NCI-H146 (cell line): Measurements from ENCODE around the gene RAB36.

Source experiments
- DNase-seq: peaks from one replicate; lab custom pipeline; 2025; lab: John Stamatoyannopoulos, UW

RAB36 gene

DNA sequence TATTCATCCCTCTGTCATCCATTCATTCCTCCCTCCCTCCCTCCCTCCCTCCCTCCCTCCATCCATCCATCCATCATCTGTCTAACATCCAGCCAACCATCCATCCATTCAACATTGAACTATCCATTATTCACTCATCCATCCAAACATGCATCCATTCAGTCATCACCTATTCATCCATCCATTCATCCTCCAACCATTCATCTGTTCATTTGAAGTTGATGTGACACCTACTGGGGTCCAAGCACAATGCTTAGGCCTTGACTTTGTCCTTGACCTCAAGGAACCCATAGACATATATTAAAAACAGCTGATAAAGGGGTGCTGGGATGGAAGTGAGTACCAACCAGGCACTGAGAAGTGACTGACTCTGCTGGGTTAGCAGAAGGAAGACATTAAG lies 61.6 kb downstream of the RAB36 start:
- DNase-seq = no peak

DNA sequence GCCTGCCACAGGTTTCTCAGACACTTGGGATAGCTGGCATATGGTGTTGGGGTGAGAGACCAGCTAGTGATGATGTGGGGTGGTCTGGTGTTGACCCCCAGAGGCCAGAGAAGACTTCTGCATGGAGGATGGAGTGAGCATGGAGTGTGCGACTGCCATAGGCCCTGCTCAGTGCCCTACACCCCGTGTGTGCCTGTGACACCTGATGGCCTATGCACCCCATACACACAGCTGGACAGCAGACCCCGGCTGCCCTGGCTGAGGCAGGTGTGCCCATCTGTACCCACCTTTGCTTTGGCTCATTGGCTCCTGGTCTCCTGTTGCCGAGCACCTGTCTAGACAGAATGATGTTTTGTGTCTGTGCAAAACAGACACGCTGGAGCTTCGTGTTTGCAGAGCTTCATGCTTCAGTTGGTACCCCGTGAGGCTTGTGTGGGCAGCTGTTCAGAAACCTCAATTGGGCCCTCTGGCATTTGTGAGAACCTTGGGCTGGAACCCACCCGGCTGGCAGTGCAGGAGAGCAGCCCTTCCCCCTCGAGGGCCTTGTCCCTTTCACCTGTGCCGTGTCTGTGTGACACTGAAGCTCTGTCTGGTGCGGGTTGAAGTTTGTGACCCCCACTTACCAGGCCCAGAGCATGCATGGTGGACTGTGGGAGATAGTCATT lies 62.6 kb downstream of the RAB36 start:
- peak; percentile 64 for DNase-seq

DNA sequence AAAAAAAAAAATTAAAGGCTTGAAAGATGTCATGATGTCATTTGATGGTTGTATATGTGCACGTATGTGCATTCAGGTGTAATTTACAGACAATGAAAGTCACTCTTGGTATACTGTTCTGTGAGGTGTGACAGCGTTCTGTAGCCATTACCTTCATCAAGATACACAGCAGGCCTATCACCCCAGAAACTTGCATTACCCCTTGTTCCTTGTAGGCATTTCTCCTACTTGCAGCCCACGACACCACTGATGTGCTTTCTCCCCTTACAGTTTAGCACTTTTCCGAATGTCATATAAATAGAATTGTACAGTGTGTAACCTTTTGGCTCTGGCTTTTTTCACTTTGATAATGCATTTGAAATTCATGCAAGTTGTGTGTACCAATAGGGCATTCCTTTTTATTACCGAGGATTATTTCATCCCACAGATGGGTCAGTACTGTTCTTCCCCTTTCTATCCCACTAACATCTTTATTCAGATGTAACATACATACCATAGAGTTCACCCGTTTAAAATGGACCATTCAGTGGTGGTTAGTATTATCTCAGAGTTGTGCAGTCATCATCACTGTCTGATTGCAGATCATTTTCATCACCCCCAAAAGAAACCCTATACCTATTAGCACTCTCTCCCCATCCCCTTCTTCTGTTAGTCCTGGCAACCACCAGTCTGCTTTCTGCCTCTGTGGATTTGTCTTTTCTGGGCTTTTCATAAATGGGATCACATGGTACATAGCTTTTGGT lies 65.3 kb downstream of the RAB36 start:
- no peak for DNase-seq

DNA sequence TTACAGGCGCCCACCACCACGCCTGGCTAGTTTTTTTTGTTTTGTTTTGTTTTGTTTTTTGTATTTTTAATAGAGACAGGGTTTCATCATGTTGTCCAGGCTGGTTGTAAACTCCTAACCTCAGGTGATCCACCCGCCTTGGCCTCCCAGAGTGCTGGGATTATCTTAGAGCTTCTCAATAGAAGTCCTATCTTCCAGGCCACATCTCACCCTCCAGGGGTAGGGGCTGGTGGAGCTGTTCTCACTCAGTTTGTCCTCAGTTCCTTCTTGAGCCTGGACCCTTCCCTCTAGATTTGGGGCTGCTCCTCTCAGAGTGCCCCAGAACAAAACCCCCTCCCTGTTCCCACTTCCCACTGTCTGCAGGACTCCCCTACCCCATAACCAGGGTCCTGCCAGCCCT lies 66.3 kb downstream of the RAB36 start:
- no peak for DNase-seq

DNA sequence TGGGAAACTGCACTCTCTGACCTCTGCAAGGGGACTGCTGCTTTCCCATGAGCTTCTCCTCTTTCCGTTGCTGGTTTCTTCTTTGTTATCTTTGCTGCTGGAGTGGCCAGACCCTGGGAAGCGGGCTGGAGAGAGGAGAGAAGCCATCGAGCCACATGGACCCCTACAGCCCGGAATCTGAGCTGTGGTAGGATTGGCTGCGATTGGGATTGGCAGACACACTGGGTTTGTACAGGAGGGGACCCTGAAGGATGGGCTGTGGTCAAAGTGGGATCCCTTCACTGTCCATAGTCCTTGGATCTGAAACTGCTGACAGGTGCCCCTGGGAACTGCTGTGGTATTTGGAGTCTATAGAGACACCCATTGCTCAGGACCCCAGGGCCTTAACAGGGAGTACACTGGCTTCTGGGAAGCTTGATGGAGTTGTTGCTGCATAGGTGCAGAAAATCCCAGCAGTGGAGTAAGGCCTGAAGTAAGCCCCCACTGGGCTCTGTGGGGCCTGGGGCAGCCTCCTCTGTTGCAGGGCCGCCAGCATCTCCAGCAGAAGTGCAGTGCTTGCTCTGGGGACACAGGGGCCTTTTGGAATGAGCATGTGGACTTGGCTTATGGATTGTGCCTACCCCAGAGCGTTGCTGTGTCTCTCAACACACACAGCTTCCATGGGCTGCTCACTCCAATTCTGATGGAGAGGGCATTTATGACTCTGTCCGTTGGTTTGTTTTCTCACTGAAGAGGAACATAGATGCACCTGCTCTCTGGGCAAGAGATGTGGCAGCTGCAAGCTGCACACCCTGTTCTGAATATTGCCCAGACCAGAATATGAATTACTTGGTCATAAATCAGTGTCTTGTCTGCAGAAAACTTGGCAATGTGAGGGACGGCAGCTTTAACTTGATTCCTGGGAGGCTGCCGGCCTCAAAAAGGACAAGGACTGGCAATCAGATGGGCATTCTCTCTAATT lies 67.1 kb downstream of the RAB36 start:
- DNase-seq = peak; percentile 23

DNA sequence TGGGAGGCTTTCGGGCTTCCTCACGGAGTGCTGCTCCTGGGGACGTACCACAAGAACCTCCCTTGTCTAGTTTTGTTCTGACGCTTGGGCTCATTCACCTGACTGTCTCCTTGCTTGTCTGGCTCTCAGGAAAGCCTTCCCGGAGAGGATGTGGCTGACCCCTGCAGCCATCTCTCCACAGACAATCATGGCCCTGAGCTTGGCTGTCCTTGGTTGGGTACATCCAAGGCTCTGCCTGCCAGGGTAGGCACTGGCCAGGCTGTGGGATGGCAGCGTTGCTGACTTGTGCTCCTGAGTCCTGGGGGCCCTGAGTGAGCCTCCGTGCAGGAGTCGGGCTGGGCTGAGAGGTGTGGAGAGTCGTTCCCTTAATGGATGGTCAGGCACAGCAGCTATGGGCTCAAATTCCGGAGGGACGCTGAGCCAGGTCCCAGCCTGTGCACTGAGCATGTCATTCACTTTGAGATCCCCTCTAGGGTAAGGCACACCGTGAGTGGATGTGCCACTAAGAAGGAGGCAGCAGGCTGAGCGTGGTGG lies 67.8 kb downstream of the RAB36 start:
- no peak for DNase-seq

DNA sequence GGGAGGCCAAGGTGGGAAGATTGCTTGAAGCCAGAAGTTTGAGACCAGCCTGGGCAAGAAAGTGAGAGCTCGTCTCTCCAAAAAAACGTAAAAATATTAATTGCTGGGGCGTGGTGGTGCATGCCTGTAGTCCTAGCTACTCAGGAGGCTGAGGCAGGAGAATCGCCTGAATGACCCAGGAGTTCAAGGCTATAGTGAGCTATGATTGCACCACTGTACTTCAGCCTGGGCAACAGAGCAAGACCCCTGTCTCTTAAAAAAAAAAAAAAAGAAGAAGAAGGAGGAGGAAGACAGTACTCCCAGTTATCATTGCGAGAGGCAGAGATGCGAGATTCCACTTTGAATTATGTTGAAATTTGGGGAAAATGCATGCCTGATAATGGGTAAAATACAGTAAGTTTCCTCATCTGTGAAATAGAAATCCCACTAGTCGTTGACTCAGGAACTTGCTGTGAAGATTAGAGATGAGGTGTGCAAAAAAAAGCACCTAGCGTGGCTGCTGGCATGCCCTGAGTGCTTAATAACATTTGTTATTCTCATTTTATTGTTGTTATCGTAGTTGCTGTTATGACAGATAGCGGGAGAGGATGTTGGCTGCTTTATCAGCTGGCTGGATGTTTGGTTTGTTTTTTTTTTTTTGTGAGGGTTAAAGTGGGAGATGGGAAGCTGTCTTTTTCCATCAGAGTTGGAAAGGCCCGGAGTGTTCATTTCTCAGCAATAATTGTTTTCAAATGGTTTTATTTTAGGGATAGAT lies 68.5 kb downstream of the RAB36 start:
- no peak for DNase-seq
